Measurements from ENCODE around the gene CSE1L.
"Not testable (repeated sequence)": the region's sequence is repeated elsewhere in the genome, so short reads cannot be mapped to it uniquely, and the experiment has no call there.

CSE1L gene

DNA sequence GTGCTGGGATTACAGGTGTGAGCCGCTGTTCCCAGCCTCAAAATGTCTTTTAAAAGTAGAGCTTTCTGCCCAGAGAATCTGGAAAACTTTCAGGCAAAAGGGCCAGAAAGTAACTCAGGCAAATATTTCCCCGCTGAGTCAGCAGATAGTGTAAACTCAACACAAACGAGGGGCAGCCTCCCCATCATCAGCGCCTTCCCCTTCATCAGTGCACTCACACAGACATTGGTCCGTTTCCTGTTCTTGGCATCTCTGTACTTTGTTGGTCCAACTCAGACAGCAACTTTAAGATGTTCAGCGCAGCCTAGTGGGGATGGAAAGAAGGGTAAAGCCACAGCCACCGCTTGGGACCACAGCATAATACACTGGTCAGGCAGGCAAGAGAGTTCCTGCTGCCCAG is 69.5 kb downstream of the CSE1L start:
- TF ChIP-seq, protein P1, sequence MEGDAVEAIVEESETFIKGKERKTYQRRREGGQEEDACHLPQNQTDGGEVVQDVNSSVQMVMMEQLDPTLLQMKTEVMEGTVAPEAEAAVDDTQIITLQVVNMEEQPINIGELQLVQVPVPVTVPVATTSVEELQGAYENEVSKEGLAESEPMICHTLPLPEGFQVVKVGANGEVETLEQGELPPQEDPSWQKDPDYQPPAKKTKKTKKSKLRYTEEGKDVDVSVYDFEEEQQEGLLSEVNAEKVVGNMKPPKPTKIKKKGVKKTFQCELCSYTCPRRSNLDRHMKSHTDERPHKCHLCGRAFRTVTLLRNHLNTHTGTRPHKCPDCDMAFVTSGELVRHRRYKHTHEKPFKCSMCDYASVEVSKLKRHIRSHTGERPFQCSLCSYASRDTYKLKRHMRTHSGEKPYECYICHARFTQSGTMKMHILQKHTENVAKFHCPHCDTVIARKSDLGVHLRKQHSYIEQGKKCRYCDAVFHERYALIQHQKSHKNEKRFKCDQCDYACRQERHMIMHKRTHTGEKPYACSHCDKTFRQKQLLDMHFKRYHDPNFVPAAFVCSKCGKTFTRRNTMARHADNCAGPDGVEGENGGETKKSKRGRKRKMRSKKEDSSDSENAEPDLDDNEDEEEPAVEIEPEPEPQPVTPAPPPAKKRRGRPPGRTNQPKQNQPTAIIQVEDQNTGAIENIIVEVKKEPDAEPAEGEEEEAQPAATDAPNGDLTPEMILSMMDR (IDR thresholded peaks at IDR 0.05; ENCODE audit: borderline replicate concordance, insufficient read depth, low read depth, low read length) = no peak
- H3K4me3 ChIP-seq (ENCODE audit: low read depth, low read length) = no peak overlapping the region

DNA sequence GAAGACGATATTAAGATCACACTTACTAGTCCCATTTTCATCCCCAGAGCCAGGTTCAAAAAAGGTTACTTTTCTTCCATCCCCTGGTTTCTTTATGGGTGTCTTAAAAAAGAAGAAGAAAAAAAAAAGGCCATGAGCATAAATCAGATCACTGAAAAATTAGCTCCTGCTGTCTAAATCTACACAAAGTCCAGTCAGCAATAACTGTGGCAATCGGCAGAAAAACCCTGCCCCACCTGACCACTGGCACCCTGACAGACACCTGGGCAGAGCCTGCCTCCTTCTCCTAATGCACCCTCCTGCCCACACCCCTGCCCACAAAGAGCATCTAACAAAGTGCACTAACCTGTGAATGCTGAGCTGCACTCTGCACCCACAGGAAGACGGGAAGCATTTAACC is 72.2 kb downstream of the CSE1L start:
- H3K4me3 ChIP-seq (ENCODE audit: low read depth, low read length) = no peak overlapping the region
- TF ChIP-seq, protein P1 (IDR thresholded peaks at IDR 0.05; ENCODE audit: borderline replicate concordance, insufficient read depth, low read depth, low read length) = no peak

- H3K4me3 ChIP-seq (ENCODE audit: low read depth, low read length) = no peak overlapping the region
- TF ChIP-seq, protein P1 (IDR thresholded peaks at IDR 0.05; ENCODE audit: borderline replicate concordance, insufficient read depth, low read depth, low read length) = no peak
These were observed 73.9 kb downstream of the CSE1L start for GRCh38 chr20:49119988-49120387.

GRCh38 chr20:49122920-49123319 is 76.8 kb downstream of the CSE1L start:
- TF ChIP-seq, protein P1 (IDR thresholded peaks at IDR 0.05; ENCODE audit: borderline replicate concordance, insufficient read depth, low read depth, low read length) = no peak
- no peak overlapping the region for H3K4me3 ChIP-seq (ENCODE audit: low read depth, low read length)

GRCh38 chr20:49123982-49124381 is 77.9 kb downstream of the CSE1L start:
- TF ChIP-seq, protein P1 (IDR thresholded peaks at IDR 0.05; ENCODE audit: borderline replicate concordance, insufficient read depth, low read depth, low read length) = no peak

DNA sequence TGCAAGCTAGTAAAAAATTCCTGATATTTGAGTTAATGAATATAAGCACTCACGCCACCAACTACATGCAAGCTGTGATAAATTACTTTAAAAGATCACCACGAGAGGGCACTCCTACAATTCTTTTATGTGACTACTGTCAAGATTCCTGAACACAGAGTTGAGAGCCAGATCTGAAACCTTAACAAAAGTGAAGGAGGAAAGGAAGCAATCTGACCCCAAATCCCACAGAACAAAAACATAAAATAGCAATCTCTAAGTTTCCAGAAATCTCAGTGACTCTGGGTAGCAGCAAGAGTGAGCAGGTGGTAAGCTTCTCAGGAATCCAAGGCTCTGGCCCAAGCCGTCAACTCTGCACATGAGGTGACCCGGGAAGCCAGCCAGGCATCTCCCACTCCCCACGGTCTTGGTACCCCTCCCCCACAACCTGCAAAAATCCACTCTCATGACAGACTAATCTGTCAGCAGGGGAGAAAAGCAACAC is 86.9 kb downstream of the CSE1L start:
- H3K4me3 ChIP-seq (ENCODE audit: low read depth, low read length) = no peak overlapping the region
- TF ChIP-seq, protein P1 (IDR thresholded peaks at IDR 0.05; ENCODE audit: borderline replicate concordance, insufficient read depth, low read depth, low read length) = peak; percentile 26; the same call in 1 of the 2 replicates

More at GRCh38 chr20:49123982-49124381, 77.9 kb downstream of the CSE1L start:
- no peak overlapping the region for H3K4me3 ChIP-seq (ENCODE audit: low read depth, low read length)

GRCh38 chr20:49133571-49133970 is 87.5 kb downstream of the CSE1L start:
- no peak overlapping the region for H3K4me3 ChIP-seq (ENCODE audit: low read depth, low read length)
- TF ChIP-seq, protein P1 (IDR thresholded peaks at IDR 0.05; ENCODE audit: borderline replicate concordance, insufficient read depth, low read depth, low read length) = no peak

DNA sequence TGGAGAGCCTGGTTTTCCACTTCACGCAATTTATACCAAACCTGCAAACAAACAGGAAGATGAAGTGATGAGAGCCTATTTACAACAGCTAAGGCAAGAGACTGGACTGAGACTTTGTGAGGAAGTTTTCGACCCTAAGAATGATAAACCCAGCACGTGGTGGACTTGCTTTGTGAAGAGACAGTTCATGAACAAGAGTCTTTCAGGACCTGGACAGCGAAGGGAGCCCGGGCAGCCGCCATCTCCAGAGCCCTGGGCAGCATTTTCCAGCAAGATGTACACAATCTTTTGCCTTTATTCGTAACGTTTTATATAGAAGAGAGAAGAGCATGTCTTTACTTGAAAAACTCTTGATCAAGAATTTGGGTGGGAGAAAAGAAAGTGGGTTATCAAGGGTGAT is 88.7 kb downstream of the CSE1L start:
- not testable (repeated sequence) for H3K4me3 ChIP-seq (ENCODE audit: low read depth, low read length)

Data from GM12875 (cell line).